Prostate gland (tissue), 2 donors: ENCODE measurements around the gene FBXO9.

Source experiments
- CTCF ChIP-seq, 4 experiments: fragments of 200-600 bp in 2 of 4; fragments of 450-650 bp in 2 of 4; sonication (generic) in 2 of 4; IDR thresholded peaks; 1 replicate in 3 of 4; 2 replicates in 1 of 4; pipeline ENCODE4 v1.5.1; 2016 to 2019; ENCODE audit warnings: antibody characterized with exemption in 4 of 4, mild to moderate bottlenecking in 2 of 4, moderate library complexity in 2 of 4
- POLR2A ChIP-seq: fragments of 450-650 bp; IDR thresholded peaks from one replicate; pipeline ENCODE4 v1.6.1; 2016; ENCODE audit warnings: antibody characterized with exemption, mild to moderate bottlenecking

- TF ChIP-seq CTCF (IDR thresholded peaks at IDR 0.05) (no peak), POLR2A (no peak)
Observed at GRCh38 chr6:53143710-53144109, 78.5 kb downstream of the FBXO9 start.
